GDM1 (cell line): ENCODE results near the gene SPDYA.
A peak's percentile ranks its signal among the peaks of the same experiment; 100 is the strongest.
"Not testable (repeated sequence)": the region's sequence is repeated elsewhere in the genome, so short reads cannot be mapped to it uniquely, and the experiment has no call there.

ENCODE experiments used
- DNase-seq: peaks from one replicate; lab custom pipeline; 2025; lab: John Stamatoyannopoulos, UW

Gene SPDYA

DNA sequence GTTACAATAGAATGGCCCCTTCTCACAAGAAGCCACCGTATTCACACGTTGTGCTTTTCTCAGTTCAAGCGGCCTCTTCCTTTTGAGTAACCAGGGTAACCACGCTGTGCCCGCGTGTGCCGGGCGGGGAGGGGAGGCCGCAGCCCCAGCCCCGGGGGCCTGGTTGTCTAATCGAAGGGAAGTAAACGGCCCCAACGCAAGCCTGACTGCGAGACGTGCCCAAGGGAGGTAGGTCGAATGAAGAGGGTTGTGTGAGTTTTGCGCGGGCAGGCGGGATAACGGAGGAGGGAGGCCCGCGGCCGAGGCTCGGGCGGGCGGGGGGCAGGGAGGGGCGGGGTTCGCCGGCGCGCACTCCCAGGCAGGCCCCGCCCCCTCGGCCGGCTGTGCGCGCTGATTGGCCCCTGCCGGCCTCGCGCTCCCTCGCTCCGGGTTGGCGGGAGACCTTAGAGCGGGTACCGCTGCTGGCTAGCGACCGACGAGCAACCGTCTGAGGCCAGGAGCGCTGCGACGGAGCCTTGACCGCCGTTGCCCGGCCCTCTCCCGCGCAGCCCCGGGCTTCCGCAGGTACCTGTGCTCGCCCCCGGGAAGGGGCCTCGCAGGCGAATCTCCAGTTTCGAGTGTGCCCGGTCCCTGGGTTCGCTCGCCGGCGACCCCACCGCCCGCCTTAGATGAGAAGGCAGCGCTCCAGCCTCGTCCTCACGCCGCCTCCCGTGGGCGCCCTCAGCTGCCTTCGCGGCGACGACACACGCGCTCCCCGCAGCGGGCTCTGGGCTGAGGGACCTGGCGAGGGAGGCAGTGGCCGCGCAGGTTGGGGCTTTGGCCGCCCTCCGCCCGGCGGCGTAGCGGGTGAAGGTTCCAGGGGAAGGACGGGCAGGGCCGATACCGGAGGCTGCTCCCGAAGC lies at the start of gene SPDYA:
Gene SPDYA, plus strand, starts transcription at position 451 of the 902 bp plus-strand sequence. CDS start 5,181 bp downstream, outside the sequence.
- DNase-seq: no peak

DNA sequence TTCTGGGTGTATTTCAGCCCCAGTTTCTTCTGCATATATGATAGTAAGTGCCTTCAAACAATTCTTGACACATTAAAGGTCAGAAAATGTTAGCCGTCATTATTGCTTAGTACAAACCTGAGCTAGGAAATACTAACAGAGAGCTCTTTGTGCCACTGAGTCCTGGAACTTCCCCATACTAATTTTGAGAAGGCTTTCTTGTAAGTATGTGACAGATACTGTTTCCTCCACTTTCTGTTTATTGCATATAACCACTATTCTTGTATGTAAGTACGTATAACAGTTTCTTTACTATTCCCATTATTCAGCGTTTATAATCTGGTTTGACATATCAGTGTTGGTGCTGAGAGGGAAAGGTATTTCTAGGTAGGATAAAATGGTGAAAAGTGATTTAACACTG lies 49.2 kb upstream of the SPDYA start:
- no peak for DNase-seq

DNA sequence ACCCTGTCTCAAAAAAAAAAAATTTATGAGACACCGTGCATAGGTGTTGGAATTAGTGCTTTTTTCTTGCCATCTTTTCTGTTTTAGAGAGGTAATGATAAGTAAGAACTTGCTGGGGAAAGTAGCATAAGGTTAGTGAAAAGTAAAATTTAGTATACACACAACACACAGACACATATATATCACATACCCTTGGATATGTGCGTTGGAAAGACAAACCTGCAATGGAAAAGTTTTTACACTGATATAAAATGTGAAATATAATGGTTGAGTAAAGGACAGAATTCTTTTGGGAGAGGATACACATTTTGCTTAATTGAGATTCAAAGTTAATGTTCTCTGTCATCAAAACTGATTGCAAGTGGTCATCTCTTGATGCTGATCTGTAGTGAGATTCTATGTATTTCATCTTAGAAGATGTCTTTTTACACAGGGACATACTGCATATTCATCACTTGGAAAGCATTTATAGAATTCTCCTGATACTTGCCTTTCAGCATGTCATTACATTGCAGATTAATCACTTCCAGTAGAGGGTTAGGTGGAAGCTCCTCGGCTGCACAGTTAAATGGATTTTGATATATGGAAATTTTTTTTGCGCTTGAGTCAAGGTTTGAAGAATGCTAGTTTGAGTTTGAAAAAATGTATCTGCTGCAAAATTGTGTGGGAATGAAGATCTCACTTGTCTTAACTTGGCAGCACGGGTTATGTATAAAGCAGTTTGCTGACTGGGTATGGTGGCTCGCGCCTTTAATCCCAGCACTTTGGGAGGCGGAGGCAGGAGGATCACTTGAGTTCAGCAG lies 45.5 kb upstream of the SPDYA start:
- no peak for DNase-seq

DNA sequence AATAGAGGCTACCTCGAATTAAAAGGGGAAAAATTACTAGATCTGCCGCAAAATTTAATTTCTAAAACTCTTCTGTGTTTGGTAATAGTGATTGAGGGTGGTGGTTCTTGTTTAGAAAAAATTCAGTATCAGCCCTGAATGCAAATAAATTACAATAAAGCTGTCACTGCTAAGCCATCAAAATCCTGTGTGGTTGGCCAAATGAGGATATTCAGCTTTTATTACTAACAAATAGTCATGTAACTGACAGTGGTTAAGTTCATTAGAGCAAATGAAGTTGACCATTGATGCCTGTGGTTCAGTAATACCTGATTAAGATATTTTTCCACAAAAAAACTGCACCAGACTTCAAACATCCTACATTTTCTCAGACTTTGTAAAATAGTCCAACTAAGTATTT lies 44.6 kb upstream of the SPDYA start:
- no peak for DNase-seq

DNA sequence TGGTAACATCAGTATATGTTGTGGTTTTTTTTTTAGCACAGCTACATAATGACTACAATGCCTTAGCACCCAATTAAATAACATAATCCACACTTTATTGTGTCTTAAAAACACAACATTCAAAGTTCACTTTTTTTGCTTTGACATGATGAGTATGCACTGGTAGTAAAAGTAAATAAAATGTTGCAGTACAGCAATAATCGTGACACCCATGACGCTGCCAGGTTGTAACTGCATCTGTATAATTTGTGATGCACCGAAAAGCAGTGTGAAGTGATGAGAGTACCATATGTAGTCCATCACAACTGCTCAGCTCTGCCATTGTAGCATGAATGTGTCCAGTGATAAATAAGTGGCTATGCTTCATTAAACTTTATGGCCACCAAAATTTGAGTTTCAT lies 43.3 kb upstream of the SPDYA start:
- DNase-seq: no peak

DNA sequence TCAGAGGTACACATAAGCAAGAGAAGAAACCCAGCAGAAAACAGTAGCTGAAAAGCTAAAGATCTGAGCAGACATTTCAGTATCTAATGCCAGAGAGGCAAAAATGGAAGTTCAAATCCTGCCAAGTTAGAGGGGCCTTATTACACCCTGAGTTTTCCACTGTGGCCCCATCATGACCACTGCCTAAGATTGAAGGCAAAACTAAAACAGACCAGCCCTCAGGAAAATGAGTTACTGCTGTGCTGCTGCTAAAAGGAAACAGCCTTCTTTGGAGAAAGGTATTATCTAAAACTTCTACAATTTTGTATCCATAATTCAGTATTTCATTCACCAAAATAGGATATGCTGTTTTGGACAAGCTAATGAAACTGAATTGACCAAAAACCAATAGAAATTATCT lies 42.2 kb upstream of the SPDYA start:
- no peak for DNase-seq

DNA sequence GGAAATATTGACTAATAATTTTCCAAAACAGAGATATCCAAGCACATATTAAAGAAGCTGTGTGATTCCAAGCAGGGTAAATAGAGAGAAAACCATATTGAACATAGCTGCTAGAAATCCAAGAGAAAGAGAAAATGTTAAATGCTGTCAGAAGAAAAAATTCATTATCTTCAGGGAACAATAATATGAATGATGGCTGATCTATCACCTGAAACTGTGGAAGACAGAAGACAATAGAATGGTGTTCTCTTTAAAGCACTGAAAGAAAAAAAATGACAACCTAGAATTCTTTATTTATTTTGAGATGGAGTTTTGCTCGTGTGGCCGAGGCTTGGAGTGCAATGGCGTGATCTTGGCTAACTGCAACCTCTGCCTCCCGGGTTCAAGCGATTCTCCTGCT lies 41.7 kb upstream of the SPDYA start:
- no peak for DNase-seq

DNA sequence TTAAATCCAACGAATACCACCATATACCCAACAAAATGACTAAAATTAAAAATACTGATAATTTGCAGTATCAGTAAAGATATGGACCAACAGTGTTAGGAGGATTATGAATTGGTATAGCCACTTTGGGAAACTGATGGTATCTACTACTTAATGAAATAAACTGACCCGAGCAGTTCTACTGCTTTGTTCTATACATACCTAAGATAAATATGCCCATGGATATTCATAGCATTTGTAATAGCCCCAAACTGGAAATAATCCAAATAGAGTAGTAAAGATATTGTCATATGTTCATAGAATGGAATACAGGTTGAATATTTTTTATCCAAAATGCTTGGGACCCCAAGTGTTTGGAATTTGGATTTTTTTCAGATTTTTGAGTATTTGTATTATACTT lies 38.3 kb upstream of the SPDYA start:
- no peak for DNase-seq

DNA sequence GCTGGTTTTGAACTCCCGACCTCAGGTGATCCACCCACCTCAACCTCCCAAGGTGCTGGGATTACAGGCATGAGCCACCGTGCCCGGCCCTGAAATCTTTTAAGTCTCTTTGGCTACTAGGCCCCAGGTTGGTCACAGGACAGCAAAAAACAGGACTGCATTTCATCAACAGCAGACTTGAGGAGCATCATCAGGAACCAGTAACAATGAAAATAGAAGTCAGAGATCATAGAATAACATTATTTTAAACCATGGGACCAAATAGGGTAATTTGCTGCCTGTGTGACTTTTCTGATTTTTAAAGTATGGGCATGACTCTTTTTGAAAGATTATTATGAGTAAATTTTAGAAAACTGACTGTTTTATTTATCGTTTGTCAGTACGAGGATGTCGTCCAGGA lies 34.2 kb upstream of the SPDYA start:
- no peak for DNase-seq

DNA sequence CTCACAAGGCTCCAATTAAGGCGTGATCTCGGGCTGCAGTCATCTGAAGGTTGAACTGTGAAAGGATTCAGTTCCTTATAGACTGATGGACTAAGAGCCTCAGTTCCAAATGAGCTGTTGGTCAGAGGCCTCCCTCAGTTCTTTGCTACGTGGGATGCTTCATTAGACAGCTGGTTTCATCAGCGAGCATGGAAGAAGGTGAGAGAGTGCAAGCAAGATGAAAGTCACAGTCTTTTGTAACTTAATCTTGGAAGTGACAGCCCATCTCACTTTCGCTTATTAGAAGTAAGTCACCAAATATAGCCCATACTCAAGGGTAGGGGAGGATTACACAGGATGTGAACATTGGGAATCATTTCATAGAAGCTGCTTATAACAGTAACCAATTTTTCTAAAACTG lies 32.2 kb upstream of the SPDYA start:
- DNase-seq: no peak

DNA sequence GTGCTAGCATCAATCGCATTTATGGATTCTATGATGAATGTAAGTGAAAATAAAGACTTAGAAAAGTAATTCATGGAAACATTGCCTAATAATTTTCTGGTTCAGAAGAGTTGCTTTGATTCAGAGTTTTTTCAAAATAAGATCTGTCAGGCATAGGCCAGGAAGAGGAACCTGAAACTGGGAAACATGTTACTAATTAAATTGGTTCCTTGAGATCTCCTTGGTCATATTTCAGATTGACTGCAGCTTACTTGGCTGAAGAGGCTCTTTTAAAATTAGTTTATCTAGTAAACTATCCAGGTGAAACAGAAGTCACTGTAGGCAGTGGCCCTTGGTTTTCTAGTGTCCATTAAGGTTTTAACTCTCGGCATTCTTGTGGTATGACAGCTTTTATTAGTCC lies 31.6 kb upstream of the SPDYA start:
- no peak for DNase-seq

DNA sequence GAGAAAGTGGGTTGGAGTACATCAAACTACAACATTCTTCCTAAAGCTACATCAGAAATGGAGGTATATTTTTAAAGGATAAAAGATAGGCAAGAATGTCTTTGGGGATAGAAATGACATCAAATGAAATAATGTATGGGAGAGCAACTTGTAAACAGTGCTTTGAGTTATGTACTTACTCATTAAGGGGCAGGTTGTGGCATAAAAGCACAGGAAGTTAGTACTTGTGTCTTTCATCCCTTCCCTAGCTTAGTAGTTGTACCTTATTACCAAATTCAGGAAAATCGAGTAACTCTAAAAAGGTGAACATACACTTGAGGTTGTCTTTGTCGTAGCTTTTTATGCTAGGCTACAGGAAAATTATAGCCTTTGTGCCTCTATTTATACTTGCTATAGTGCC lies 30.1 kb upstream of the SPDYA start:
- DNase-seq: no peak

DNA sequence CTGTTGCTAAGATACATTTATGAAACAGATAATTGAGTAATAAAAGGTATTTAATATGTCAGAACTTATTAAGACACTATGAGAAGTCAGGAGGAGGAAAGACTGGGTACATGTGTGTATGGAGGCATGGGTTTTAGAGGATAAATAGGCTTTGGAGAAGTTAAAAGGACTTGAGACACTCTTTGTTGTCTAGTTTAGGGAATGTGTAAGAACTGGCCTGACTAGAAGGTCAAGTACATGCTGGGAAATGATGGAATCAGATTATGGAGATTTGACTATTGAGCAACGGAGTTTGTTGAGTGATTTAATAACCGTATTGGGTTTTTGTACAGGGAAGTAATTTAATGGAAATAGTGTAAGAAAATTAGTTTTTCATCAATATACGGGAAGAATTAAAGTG lies 28.2 kb upstream of the SPDYA start:
- no peak for DNase-seq

DNA sequence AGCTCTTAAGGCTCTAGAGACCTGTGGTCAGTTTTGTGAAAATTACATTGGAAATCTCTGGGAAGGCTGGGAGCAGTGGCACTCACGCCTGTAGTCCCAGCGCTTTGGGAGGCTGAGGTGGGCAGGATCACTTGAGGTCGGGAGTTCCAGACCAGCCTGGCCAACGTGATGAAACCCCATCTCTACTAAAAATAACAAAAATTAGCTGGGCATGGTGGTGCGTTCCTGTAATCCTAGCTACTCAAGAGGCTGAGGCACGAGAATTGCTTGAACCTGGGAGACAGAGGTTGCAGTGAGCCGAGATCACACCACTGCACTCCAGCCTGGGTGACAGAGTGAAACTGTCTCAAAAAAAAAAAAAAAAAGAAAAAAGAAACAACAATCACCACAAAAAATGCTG lies 26.1 kb upstream of the SPDYA start:
- DNase-seq: not testable (repeated sequence)

DNA sequence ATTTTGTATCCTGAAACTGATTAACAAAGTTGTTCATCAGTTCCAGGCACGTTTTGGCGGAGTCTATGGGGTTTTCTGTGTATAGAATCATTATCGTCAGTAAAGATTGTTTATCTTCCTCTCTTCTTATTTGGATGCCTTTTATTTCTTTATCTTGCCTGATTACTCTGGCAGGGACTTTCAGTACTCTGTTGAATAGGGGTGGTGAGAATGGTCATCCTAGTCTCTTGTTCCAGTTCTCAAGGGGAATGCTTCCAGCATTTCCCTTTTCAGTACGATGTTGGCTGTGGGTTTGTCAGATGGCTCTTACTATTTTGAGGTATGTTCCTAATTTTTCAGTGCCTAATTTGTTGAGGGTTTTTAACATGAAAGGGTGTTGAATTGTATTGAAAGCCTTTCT lies 14.0 kb upstream of the SPDYA start:
- no peak for DNase-seq

DNA sequence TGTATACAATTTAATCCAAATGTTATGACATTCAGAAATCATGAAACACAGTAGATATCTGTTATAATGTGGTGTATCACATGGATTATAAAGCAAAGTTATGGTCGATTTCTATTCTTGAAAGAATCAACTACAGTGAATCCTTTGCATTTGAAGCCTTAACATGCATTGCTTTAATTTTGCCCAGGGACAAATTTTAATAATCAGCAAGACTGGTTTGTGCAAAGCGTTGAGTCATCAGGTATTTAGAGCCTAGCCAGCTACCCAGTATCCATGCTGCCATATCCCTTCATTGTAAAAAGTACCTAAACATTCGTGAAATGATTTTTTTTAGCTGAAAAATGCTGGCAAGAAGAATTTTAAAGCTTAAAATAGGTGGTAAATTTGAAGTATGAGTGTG lies 8.9 kb upstream of the SPDYA start:
- no peak for DNase-seq

DNA sequence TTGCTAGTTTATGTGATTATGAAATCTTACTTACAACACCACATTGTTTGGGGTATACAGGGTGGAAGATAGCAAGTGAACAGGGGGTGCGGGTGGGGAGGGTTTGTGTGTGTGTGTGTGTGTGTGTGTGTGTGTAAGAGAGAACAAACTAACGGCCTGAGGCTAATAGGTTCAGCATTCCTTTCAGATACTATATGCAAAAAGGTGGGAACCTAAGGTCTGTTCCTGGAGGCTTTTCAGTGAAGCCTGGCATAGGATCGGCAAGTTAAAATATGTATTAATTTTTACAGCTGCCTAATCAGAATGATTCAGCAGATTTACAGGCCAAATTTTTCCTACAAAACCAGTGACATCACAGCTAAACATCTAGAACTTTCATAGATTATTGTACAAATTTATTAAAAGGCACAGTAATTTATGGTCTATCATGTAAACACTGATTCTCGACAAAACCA lies 7.6 kb upstream of the SPDYA start:
- DNase-seq: no peak

DNA sequence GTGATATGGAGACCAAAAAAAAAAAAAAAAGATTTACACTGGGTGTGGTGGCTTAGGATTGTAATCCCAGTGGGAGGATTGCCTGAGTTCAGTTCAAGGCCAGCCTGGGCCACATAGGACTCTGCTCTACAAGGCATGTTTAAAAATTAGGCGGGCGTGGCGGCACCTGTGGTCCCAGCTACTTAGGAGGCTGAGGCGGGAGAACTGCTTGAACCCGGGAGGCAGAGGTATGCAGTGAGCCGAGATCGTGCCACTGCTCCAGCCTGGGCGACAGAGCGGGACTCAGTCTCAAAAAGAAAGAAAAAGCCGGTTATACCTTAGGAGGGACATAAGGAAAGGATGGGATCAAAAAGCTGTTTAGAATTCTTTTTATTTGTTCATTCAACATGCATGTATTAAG lies 707 bp upstream of the SPDYA start:
- DNase-seq: no peak

DNA sequence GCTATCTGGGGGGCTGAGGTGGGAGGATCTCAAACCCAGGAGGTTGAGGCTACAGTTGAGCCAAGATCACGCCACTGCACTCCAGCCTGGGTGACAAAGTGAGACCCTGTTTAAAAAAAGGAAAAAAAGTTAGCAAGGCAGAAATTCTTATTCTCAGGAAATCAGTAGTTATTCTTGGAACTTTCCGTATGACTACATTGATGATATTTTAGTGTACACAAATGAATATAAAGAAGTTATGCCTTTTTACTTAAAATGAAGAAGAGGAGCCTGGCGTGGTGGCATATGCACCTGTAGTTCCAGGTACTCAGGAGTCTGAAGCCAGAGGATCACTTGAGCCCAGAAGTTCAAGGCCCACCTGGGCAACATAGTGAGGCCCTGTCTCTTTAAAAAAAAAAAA lies 7.4 kb downstream of the SPDYA start:
- no peak for DNase-seq

DNA sequence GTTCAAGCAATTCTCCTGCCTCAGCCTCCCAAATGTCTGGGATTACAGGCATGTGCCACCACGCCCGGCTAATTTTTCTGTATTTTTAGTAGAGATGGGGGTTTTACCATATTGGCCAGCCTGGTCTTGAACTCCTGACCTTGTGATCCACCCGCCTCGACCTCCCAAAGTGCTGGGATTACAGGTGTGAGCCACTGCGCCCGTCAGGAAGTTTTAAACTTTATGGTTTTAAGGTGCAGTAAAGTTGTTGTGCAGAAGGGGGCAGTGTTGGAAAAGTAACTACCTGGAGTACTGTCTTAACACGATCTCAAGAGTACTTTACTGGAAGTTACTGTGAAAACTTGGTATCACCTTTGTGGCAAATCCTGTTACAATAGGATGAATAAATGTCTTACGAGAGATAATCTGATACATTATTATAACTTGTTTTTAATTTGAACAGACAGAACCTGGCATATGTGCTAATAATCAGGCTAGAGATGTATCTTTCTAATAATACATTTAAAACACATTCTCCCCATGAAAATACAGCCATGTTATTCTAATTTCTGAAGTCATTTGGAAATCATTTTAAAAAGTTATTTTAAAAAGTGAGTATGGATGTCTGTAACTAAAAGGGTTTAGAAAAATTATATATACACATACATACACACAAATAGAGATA lies 10.8 kb downstream of the SPDYA start:
- DNase-seq: peak; percentile 35

DNA sequence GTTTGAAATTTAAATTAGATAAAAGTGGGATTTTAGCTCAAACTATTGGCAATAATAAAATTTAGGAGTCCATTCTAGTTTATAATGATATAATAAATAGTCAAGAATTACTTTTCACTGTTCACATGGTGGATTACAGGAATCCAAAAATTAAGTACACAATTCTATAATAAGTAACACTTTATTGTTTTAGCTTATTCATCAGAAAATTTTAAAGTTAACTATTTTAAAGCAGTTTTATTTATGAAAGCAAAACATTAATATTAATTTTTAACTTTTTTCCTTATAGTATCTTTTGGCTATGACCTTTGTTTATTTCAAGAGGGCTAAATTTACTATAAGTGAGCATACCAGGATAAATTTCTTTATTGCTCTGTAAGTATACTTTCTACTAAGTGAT lies 11.4 kb downstream of the SPDYA start:
- no peak for DNase-seq

DNA sequence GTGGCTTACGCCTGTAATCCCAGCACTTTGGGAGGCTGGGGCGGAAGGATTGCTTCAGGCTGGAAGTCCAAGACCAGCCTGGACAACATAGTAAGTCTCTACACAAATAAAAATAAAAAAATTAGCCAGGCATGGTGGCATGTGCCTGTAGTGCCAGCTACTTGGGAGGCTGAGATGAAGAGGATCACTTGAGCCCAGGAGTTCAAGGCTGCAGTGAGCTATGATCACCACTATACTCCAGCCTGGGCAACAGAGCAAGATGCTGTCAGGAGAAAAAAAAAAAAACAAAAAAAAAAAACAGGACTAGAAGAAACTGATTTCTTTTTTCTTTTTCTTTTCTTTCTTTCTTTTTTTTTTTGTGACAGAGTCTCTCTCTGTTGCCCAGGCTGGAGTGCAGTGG lies 13.6 kb downstream of the SPDYA start:
- DNase-seq: no peak

DNA sequence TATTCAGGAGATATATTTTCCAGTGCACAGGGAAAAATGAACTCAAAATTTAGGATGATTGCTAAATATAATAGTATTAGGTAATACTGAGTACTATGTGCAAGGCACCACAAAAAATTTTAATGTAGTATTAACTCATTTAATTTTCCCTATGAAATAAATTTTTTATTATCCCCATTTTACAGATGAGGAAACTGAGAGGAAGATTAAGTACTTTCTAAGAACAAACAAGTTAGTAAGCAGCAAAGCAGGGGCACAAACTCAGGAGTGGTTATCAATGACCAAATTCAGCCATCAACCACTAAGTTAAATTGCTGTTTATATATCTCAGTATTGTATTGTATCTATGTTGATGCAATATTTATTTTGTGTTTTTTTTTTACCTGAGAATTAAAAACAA lies 14.2 kb downstream of the SPDYA start:
- DNase-seq: no peak
